ENCODE data around the gene SERPINE2.

SERPINE2 gene

GRCh38 chr2:223944166-223944702 is 94.9 kb downstream of the SERPINE2 start:
- TF ChIP-seq POLR2A (IDR thresholded peaks at IDR 0.05; ENCODE audit: low read length) (no peak), GATA1 (IDR thresholded peaks at IDR 0.05; ENCODE audit: low read depth, low read length) (no peak)
- peak; percentile 58 to 65 for DNase-seq

- TF ChIP-seq GATA1 (IDR thresholded peaks at IDR 0.05; ENCODE audit: low read depth, low read length) = no peak
- TF ChIP-seq POLR2A (IDR thresholded peaks at IDR 0.05; ENCODE audit: low read length) = no peak
- peak in 1 of 2 experiments; percentile 38 for DNase-seq
Observed at GRCh38 chr2:223943561-223944008, 95.5 kb downstream of the SERPINE2 start.

- DNase-seq = no peak
- TF ChIP-seq GATA1 (IDR thresholded peaks at IDR 0.05; ENCODE audit: low read depth, low read length) = no peak
- no peak for TF ChIP-seq POLR2A (IDR thresholded peaks at IDR 0.05; ENCODE audit: low read length)
Observed at GRCh38 chr2:223943135-223943534, 96.0 kb downstream of the SERPINE2 start.

- DNase-seq = no peak
- TF ChIP-seq POLR2A (IDR thresholded peaks at IDR 0.05; ENCODE audit: low read length) = no peak
- TF ChIP-seq GATA1 (IDR thresholded peaks at IDR 0.05; ENCODE audit: low read depth, low read length) = no peak
Observed at GRCh38 chr2:223941579-223942277, 97.4 kb downstream of the SERPINE2 start.

- peak; percentile 19 to 46 for DNase-seq
Observed at GRCh38 chr2:223939438-223939837, 99.6 kb downstream of the SERPINE2 start.

GRCh38 chr2:223937535-223937934 is 101.6 kb downstream of the SERPINE2 start:
- no peak for TF ChIP-seq POLR2A (IDR thresholded peaks at IDR 0.05; ENCODE audit: low read length)
- TF ChIP-seq GATA1 (IDR thresholded peaks at IDR 0.05; ENCODE audit: low read depth, low read length) = no peak
- no peak for DNase-seq

GRCh38 chr2:223936862-223937326 is 102.2 kb downstream of the SERPINE2 start:
- TF ChIP-seq GATA1 (IDR thresholded peaks at IDR 0.05; ENCODE audit: low read depth, low read length) (no peak), POLR2A (IDR thresholded peaks at IDR 0.05; ENCODE audit: low read length) (no peak)
- no peak for DNase-seq

GRCh38 chr2:223935459-223936125 is 103.5 kb downstream of the SERPINE2 start:
- TF ChIP-seq GATA1 (IDR thresholded peaks at IDR 0.05; ENCODE audit: low read depth, low read length) (no peak), POLR2A (IDR thresholded peaks at IDR 0.05; ENCODE audit: low read length) (no peak)
- DNase-seq = no peak

- TF ChIP-seq GATA1 (IDR thresholded peaks at IDR 0.05; ENCODE audit: low read depth, low read length) = no peak
- no peak for TF ChIP-seq POLR2A (IDR thresholded peaks at IDR 0.05; ENCODE audit: low read length)
- no peak for DNase-seq
Observed at GRCh38 chr2:223934870-223935269, 104.2 kb downstream of the SERPINE2 start.

- DNase-seq = no peak
- TF ChIP-seq GATA1 (IDR thresholded peaks at IDR 0.05; ENCODE audit: low read depth, low read length) (no peak), POLR2A (IDR thresholded peaks at IDR 0.05; ENCODE audit: low read length) (no peak)
Observed at GRCh38 chr2:223932816-223933800, 106.0 kb downstream of the SERPINE2 start.

- peak; percentile 29 to 37 for DNase-seq
- no peak for TF ChIP-seq GATA1 (IDR thresholded peaks at IDR 0.05; ENCODE audit: low read depth, low read length)
- TF ChIP-seq POLR2A (IDR thresholded peaks at IDR 0.05; ENCODE audit: low read length) = no peak
Observed at GRCh38 chr2:223930103-223930976, 108.7 kb downstream of the SERPINE2 start.

- DNase-seq = no peak
- TF ChIP-seq GATA1 (IDR thresholded peaks at IDR 0.05; ENCODE audit: low read depth, low read length) = no peak
- TF ChIP-seq POLR2A (IDR thresholded peaks at IDR 0.05; ENCODE audit: low read length) = no peak
Observed at GRCh38 chr2:223929571-223930102, 109.4 kb downstream of the SERPINE2 start.

Measured in erythroblast (primary cell).